GM19397 (cell line): ENCODE measurements around the gene PLXNA4.

Source experiments
- ATAC-seq: cut with Tn5 transposase; IDR thresholded peaks from one replicate; pipeline ENCODE4 v1.9.1; 2021; ENCODE audit warnings: mild to moderate bottlenecking, moderate library complexity; ENCODE audit not compliant: unreplicated experiment

The PLXNA4 gene

GRCh38 chr7:132161976-132162375 lies 414.3 kb downstream of the PLXNA4 start:
- no peak for ATAC-seq

- no peak for ATAC-seq
Measured at GRCh38 chr7:132161533-132161915, 414.7 kb downstream of the PLXNA4 start.

GRCh38 chr7:132160611-132161532 lies 415.4 kb downstream of the PLXNA4 start:
- ATAC-seq = no peak

- ATAC-seq = no peak
Measured at GRCh38 chr7:132158841-132159240, 417.4 kb downstream of the PLXNA4 start.

- ATAC-seq = no peak
Measured at GRCh38 chr7:132158166-132158565, 418.1 kb downstream of the PLXNA4 start.

- no peak for ATAC-seq
Measured at GRCh38 chr7:132155715-132156114, 420.6 kb downstream of the PLXNA4 start.

- no peak for ATAC-seq
Measured at GRCh38 chr7:132154695-132155471, 421.4 kb downstream of the PLXNA4 start.

- ATAC-seq = no peak
Measured at GRCh38 chr7:132154248-132154647, 422.0 kb downstream of the PLXNA4 start.

- no peak for ATAC-seq
Measured at GRCh38 chr7:132152131-132152889, 424.0 kb downstream of the PLXNA4 start.

- ATAC-seq = no peak
Measured at GRCh38 chr7:132150711-132151110, 425.6 kb downstream of the PLXNA4 start.

GRCh38 chr7:132149436-132150304 lies 426.6 kb downstream of the PLXNA4 start:
- ATAC-seq = no peak

- no peak for ATAC-seq
Measured at GRCh38 chr7:132148876-132149275, 427.4 kb downstream of the PLXNA4 start.

- no peak for ATAC-seq
Measured at GRCh38 chr7:132145466-132145865, 430.8 kb downstream of the PLXNA4 start.

- ATAC-seq = no peak
Measured at GRCh38 chr7:132145063-132145462, 431.2 kb downstream of the PLXNA4 start.

- ATAC-seq = no peak
Measured at GRCh38 chr7:132142006-132142405, 434.3 kb downstream of the PLXNA4 start.

- no peak for ATAC-seq
Measured at GRCh38 chr7:132141109-132141508, 435.2 kb downstream of the PLXNA4 start.

GRCh38 chr7:132140341-132140740 lies 435.9 kb downstream of the PLXNA4 start:
- ATAC-seq = no peak

GRCh38 chr7:132138817-132139216 lies 437.5 kb downstream of the PLXNA4 start:
- no peak for ATAC-seq

GRCh38 chr7:132137681-132138080 lies 438.6 kb downstream of the PLXNA4 start:
- no peak for ATAC-seq

- no peak for ATAC-seq
Measured at GRCh38 chr7:132135746-132136385, 440.4 kb downstream of the PLXNA4 start.
